DND-41 (cell line): Measurements from ENCODE around the gene PRSS38.

Experiments used
- CTCF ChIP-seq: IDR thresholded peaks from 2 replicates; pipeline ENCODE4 v1.5.1; 2012; ENCODE audit warnings: borderline replicate concordance, low read length, moderate library complexity, mild to moderate bottlenecking; ENCODE audit not compliant: poor library complexity, severe bottlenecking; ENCODE audit errors: extremely low read depth
- EZH2 ChIP-seq: IDR thresholded peaks from 3 replicates; pipeline ENCODE4 v1.6.1; 2012; ENCODE audit warnings: borderline replicate concordance, low read depth, mild to moderate bottlenecking, moderate library complexity, low read length, inconsistent platforms; ENCODE audit not compliant: severe bottlenecking

- TF ChIP-seq EZH2 (no peak), CTCF (no peak)
Measured at GRCh38 chr1:227891955-227892488, 76.5 kb downstream of the PRSS38 start.
